Neural cell (in vitro differentiated cells): ENCODE results near the gene MRPL9. TPM values are rescaled to one million over a fixed set of nuclear protein-coding genes. Genes with fewer than 3 reads are reported as not detected.

ENCODE experiments used
- H2AFZ ChIP-seq: fragments of 200-600, 300-800 bp; sonication (generic), shearing (Covaris generic); 2 replicates; pipeline ENCODE4 v1.6.0; 2014; ENCODE audit warnings: low read depth, mild to moderate bottlenecking, antibody characterized with exemption, low read length, moderate library complexity
- H3F3A ChIP-seq: fragments of 200-600 bp; shearing (Covaris generic); 2 replicates; pipeline ENCODE4 v1.6.1; 2016; ENCODE audit warnings: mild to moderate bottlenecking, moderate library complexity, mixed read lengths, antibody characterized with exemption, low read length; ENCODE audit not compliant: insufficient read depth, poor library complexity, severe bottlenecking
- H3K27ac ChIP-seq: fragments of 200-600, 300-800 bp; sonication (generic), shearing (Covaris generic); 2 replicates; pipeline ENCODE4 v1.5.1; 2014; ENCODE audit warnings: mild to moderate bottlenecking, low read length, moderate library complexity
- H3K27me3 ChIP-seq: fragments of 300-800, 200-600 bp; sonication (generic), shearing (Covaris generic); 2 replicates; pipeline ENCODE4 v1.6.0; 2014; ENCODE audit warnings: mild to moderate bottlenecking, low read depth, low read length, moderate library complexity; ENCODE audit not compliant: insufficient read depth
- H3K36me3 ChIP-seq: fragments of 300-800, 200-600 bp; sonication (generic), shearing (Covaris generic); 2 replicates; pipeline ENCODE4 v1.5.1; 2014; ENCODE audit warnings: mild to moderate bottlenecking, antibody characterized with exemption, low read length, moderate library complexity; ENCODE audit not compliant: insufficient read depth
- H3K4me2 ChIP-seq: fragments of 300-800, 200-600 bp; sonication (generic), shearing (Covaris generic); 2 replicates; pipeline ENCODE4 v1.6.0; 2014; ENCODE audit warnings: mild to moderate bottlenecking, low read length
- H3K4me3 ChIP-seq: fragments of 300-800, 200-600 bp; sonication (generic), shearing (Covaris generic); 2 replicates; pipeline ENCODE4 v1.5.1; 2014; ENCODE audit warnings: mild to moderate bottlenecking, low read length, moderate library complexity
- H3K79me2 ChIP-seq: fragments of 200-600 bp; shearing (Covaris generic); replicated peaks from 2 replicates; pipeline ENCODE4 v1.6.0; 2014; ENCODE audit warnings: mild to moderate bottlenecking, low read length, moderate library complexity; ENCODE audit not compliant: insufficient read depth
- H3K9ac ChIP-seq: fragments of 300-800, 200-600 bp; sonication (generic), shearing (Covaris generic); 2 replicates; pipeline ENCODE4 v1.6.1; 2016; ENCODE audit warnings: mild to moderate bottlenecking, low read length, mixed read lengths
- H3K9me2 ChIP-seq: fragments of 200-600 bp; shearing (Covaris generic); 2 replicates; pipeline ENCODE4 v1.6.1; 2016; ENCODE audit warnings: mild to moderate bottlenecking, low read length, mixed read lengths; ENCODE audit not compliant: insufficient read depth
- H3K9me3 ChIP-seq: fragments of 200-600, 300-800 bp; sonication (generic), shearing (Covaris generic); 2 replicates; pipeline ENCODE4 v1.6.1; 2016; ENCODE audit warnings: mild to moderate bottlenecking, mixed run types, low read length, moderate library complexity, mixed read lengths
- H4K20me1 ChIP-seq: fragments of 200-600 bp; shearing (Covaris generic); 2 replicates; pipeline ENCODE4 v1.6.1; 2016; ENCODE audit warnings: mild to moderate bottlenecking, mixed run types; ENCODE audit not compliant: insufficient read depth
- CTCF ChIP-seq: fragments of 450-650 bp; IDR thresholded peaks from 2 replicates; pipeline ENCODE4 v1.5.1; 2014; ENCODE audit warnings: antibody characterized with exemption, mild to moderate bottlenecking, moderate library complexity; ENCODE audit not compliant: poor library complexity, severe bottlenecking
- EP300 ChIP-seq: fragments of 450-650 bp; conservative IDR thresholded peaks from 2 replicates; pipeline ENCODE4 v1.6.1; 2014; ENCODE audit warnings: antibody characterized with exemption, mild to moderate bottlenecking, moderate library complexity; ENCODE audit not compliant: poor library complexity, severe bottlenecking
- EZH2 ChIP-seq: fragments of 200-600, 300-800 bp; shearing (Covaris generic), sonication (generic); IDR thresholded peaks from 2 replicates; pipeline ENCODE4 v1.6.1; 2014; ENCODE audit warnings: antibody characterized with exemption, low read length, borderline replicate concordance, mild to moderate bottlenecking; ENCODE audit not compliant: insufficient read depth, poor library complexity, severe bottlenecking
- MXI1 ChIP-seq: fragments of 450-650 bp; conservative IDR thresholded peaks from 2 replicates; pipeline ENCODE4 v1.6.1; 2014; ENCODE audit warnings: antibody characterized with exemption, mild to moderate bottlenecking; ENCODE audit not compliant: poor library complexity, severe bottlenecking
- POLR2AphosphoS5 ChIP-seq: IDR thresholded peaks from 2 replicates; pipeline ENCODE4 v1.6.1; 2012
- RAD21 ChIP-seq: fragments of 450-650 bp; conservative IDR thresholded peaks from 2 replicates; pipeline ENCODE4 v1.6.1; 2014; ENCODE audit warnings: antibody characterized with exemption, mild to moderate bottlenecking, moderate library complexity
- REST ChIP-seq: IDR thresholded peaks from 2 replicates; pipeline ENCODE4 v1.6.1; 2012; ENCODE audit warnings: borderline replicate concordance
- SMC3 ChIP-seq: fragments of 450-650 bp; conservative IDR thresholded peaks from 2 replicates; pipeline ENCODE4 v1.6.1; 2014; ENCODE audit warnings: antibody characterized with exemption, mild to moderate bottlenecking, moderate library complexity; ENCODE audit not compliant: poor library complexity
- TAF1 ChIP-seq: IDR thresholded peaks from 2 replicates; pipeline ENCODE4 v1.6.1; 2012; ENCODE audit warnings: low read depth
- polyA plus RNA-seq: library from polyadenylated mRNA; depleted of rRNA; stranded (reverse); fragments of >200 nt; gene quantifications from 2 replicates; pipeline ENCODE4 v1.2.3, GENCODE V29; 2014

MRPL9 gene
- polyA plus RNA-seq, 1 donor from 2014 or later = 134 TPM

- Histone ChIP-seq H3K36me3 (no peaks in the 10 kb centered on the region), H3K9me3 (no peaks in the 10 kb centered on the region), H3K9me2 (no peaks in the 10 kb centered on the region), H3K27ac (no peak overlapping the region), H3K27me3 (no peaks in the 10 kb centered on the region), H3F3A (no peaks in the 10 kb centered on the region), H4K20me1 (no peaks in the 10 kb centered on the region), H3K4me2 (no peak overlapping the region), H3K79me2 (no peaks in the 10 kb centered on the region), H2AFZ (no peak overlapping the region), H3K4me3 (no peak overlapping the region), H3K9ac (no peak overlapping the region)
- no peak for TF ChIP-seq EZH2
- TF ChIP-seq EP300 = no peak
- TF ChIP-seq RAD21 = no peak
- no peak for TF ChIP-seq MXI1
- TF ChIP-seq SMC3 = no peak
- TF ChIP-seq CTCF = no peak
- TF ChIP-seq TAF1 = no peak
- TF ChIP-seq REST = no peak
- TF ChIP-seq POLR2AphosphoS5 = no peak
These were observed 33.4 kb downstream of the MRPL9 start for GRCh38 chr1:151729966-151730291.

- TF ChIP-seq EZH2 = no peak
- TF ChIP-seq EP300 = no peak
- TF ChIP-seq TAF1 = no peak
- TF ChIP-seq SMC3 = no peak
- TF ChIP-seq POLR2AphosphoS5 = no peak
- TF ChIP-seq REST = no peak
- TF ChIP-seq MXI1 = no peak
- TF ChIP-seq RAD21 = no peak
- no peak for TF ChIP-seq CTCF
- no peak overlapping the region for H3K4me3 ChIP-seq
- no peaks in the 10 kb centered on the region for H3K36me3 ChIP-seq
- H3K27me3 ChIP-seq = no peaks in the 10 kb centered on the region
- no peaks in the 10 kb centered on the region for H3F3A ChIP-seq
- H3K27ac ChIP-seq = no peak overlapping the region
- no peaks in the 10 kb centered on the region for H3K9me2 ChIP-seq
- H3K9ac ChIP-seq = no peak overlapping the region
- H2AFZ ChIP-seq = no peak overlapping the region
- no peak overlapping the region for H3K4me2 ChIP-seq
- no peaks in the 10 kb centered on the region for H3K9me3 ChIP-seq
- H3K79me2 ChIP-seq = no peaks in the 10 kb centered on the region
- no peaks in the 10 kb centered on the region for H4K20me1 ChIP-seq
These were observed 33.9 kb downstream of the MRPL9 start for GRCh38 chr1:151729157-151729965.
